NCI-H82 (cell line): Measurements from ENCODE around the gene GPC1.
A peak's percentile ranks its signal among the peaks of the same experiment; 100 is the strongest.

Experiments used
- DNase-seq: peaks from one replicate; lab custom pipeline; 2025; lab: John Stamatoyannopoulos, UW

GPC1 gene

DNA sequence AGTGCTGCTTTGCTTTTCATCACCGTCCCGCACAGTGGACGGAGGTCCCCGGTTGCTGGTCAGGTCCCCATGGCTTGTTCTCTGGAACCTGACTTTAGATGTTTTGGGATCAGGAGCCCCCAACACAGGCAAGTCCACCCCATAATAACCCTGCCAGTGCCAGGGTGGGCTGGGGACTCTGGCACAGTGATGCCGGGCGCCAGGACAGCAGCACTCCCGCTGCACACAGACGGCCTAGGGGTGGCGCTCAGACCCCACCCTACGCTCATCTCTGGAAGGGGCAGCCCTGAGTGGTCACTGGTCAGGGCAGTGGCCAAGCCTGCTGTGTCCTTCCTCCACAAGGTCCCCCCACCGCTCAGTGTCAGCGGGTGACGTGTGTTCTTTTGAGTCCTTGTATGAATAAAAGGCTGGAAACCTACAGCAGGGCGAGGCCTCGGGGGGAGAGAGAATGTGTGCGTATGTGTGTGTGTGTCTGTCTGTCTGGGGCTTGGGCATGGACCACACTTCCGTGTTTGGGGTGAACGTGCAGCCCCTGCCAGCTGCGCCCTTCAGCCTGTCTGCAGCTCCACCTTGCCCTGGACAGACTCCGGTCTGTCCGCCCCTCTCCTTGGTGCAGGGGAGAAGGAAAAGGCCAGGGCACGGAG lies 32.3 kb downstream of the GPC1 start:
- DNase-seq: no peak

DNA sequence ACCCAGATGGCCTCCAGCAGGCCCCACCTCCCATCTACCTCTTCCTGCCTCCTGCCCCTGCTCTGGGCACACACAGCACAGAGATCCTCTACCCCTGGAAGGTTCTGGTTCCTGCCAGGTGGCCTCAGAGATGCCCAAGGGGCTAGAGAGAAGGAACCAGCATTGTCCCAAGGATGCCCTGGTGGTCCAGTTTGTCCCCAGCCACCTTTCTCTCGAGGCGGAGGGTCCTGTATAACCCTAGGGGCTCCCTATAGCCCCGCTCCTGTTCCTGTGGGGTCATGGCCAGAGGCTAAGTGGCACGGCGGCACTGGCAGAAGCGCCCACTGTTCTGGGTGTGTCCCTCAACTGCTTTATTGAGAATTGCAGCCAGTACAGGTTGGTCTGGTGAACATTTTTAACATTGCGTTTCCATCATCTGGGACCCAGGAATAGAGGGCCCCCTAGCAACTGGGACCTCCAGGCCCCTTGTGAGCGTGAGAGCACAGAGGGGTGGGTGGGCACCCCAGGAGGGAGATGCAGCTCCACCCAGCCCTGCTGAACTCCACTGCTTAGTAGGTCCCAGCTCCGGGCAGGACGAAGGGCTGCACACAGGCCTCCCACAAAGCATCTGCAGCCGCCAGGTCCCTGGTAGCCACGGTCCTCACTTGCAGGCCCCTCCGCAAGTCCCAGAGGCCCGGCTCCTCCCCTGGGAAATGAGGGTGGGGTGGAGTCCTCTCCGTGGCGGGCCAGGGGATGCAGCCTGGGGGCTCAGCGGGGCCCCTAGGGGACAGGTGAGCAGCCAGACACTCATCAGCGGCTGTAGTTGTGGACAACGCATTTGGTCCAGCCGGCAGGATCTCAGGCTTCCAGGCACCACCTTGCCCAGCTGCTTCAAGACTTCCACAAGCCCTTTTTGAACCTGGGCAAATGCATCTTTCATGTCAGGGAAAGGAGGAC lies 33.1 kb downstream of the GPC1 start:
- DNase-seq: no peak

DNA sequence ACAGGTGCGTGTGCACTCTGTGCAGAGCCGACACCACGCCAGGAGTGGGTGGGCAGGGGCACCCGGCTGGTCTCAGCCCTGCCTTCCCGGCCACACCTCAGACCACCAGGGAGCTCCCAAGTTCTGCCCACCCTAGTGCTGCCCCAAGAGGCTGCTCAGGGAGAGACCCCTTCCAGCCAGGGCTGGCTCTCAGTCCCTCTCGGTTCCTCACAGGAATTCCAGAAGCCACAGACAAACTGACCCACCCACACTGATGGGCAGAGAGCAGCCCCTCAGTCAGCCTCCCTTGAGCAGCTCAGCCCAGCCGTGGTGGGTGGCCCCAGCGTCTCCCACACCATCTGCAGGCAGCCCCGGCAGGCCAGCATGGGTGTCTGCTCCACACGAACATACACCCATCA lies 33.8 kb downstream of the GPC1 start:
- no peak for DNase-seq

DNA sequence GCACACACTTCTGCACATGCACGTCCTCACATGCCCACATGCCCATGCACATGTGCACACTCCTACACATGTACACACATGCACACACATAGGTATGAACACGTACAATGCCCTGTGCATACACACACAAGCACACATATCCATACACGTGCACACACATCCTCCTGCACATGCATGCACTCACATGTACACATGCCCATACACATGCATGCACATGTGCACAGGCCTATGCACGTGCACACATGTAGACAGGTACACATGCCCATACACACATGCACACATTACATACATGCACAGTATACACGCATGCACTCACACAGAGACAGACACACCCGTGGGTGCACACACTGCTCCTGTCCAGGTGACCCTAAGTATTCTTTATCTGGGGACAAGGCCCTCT lies 34.3 kb downstream of the GPC1 start:
- no peak for DNase-seq

DNA sequence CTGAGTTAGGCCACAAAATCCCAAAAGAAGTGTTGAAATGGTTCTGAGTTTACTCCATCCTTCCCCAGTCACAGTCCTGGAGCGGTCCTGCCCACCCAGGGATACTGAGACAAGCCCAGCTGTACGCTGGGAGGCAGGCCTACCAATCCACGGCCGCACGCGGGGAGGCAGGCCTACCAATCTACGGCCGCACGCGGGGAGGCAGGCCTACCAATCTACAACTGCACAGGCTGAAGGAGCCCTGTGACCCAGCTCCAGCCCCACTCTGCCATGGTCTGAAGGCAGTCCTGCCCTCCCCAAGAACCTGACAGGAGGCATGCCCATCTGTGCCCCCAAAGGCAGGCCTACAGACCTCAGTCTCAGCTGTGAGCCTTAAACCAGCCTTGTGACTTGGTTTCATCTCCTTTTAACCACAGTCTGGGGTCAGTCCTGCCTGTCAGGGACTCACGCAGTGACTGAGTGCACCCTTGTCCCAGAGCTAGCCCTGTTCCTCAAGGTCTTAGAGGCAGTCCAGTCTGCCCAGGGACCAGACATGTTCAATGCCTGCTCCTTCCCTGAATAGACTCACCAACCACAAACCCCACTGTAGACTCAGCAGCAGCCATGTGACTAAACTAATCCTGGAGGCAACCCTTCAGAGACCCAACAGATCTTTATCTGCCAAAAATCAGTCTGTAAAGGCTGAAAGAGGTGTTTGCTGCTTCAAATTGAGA lies 36.8 kb downstream of the GPC1 start:
- no peak for DNase-seq

DNA sequence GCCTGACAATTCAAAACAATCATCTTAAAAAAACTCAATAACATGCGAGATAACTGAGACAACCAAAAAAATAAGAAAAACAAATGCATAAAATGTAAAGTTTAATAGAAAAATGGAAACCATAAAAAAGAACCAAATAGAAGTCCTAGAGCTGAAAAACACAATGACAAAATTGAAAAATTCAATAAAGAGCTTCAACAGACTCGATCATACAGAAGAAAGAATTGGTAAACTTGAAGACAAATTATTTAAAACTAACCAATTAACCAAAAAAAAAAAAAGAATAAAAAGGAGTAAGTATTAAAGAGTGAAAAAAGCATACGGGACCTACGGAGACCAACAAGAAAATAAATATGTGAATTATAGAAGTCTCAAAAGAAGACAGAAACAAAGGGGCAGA lies 37.7 kb downstream of the GPC1 start:
- DNase-seq: no peak

DNA sequence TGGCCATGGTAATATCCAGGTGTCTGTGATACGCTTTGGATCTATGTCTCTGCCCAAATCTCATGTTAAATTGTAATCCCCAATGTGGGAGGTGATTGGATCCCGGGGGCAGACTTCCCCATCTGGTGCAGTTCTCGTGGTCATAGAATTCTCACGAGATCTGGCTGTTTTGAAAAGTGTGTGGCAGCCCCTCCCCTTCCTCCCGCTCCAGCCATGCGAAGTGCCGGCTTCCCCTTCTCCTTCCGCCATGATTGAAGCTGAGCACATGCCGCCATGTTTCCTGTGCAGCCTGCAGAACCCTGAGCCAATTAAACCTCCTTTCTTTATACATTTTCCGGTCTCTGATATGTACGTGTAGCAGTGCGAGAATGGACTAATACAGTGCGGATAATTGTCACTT lies 42.5 kb downstream of the GPC1 start:
- DNase-seq: peak; percentile 38

DNA sequence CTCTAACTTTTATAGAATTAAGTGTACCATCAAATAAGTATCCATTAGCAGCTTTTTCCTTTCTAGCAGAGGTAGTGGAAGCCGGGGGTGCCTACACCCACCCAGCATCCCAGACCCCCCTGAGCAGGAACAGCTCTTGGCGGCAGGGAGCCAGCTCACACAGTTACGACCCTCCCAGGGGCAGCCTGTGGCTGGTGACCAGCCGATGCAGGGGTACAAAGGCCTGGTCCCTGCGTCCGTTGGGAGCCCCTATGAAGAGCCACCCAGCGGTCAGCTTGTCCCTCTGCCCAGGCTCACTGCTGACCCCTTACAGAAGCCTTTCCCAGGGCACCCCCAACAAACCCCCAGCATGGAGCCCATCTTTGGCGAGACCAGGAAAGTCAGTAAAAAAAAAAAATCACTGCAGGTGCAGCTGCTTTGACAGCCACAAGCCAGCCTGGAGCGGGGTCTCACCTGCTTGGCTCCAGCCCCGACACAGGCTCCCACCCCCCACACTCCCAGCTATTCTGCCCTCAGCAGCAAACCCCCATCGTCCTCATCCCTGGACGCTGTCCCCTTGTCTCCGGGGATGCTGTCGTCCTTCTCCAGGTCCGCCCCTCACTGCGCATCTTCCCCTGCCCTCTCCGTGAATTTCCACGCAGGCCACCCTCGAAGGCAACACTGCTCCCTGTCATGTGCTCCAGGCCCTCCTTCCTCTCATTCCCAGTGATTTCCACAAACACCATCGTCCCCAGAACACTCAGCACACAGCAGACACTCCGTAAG lies 43.1 kb downstream of the GPC1 start:
- DNase-seq: no peak

DNA sequence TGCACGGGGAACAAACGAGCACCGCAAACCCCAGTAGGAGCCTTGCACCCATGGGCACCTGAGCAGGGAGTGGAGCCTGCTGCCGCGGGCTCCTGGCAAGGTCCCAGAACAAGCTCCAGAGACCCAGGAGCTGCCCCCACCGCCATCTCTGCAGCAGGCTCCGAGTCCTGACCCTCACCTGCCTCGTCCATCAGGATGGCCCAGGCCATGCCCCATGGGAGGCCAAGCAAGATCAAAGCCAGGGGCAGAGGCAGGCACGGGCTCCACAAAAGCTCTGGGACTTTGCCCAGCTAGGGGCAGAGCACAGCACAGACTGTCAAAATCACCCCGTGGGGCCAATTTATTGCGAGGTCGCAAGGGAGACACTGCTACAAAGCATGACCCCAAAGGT lies 43.6 kb downstream of the GPC1 start:
- DNase-seq: no peak

DNA sequence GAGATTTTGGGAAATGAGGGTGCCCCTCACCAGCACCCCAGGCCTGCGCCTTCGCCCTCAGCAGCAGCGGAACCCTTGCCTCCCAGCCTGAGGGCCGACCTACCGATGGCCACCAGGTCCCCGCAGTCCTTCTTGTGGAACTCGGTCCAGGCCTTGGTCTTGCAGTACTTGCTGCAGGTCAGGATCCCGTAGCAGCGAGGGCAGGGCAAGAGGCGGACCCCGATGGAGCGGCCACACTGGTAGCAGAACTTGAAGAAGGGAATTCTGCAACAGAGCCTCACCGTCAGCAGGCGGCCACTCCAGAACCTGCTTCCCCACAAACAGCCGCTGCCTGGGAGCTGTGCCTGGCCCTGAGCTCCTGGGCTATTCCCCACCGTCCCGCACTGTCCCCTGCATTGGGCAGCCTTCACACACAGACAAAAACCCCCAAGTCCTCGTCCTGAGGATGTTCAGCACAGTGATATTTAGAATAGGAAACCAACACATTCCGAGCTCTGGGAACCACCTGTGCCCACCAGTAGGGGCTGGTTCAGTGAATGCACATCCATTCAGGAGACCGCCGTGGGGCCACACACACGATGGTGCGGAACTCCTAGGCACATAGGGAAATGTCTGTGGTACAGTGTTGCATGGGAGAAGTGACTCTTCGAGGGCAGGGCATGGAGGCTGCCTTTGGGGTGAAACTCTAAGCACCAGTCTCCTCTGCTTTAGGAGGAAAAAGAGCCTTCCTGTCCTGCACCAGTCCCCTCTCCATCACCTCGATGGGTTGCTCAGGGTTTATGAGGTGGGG lies 45.6 kb downstream of the GPC1 start:
- no peak for DNase-seq

DNA sequence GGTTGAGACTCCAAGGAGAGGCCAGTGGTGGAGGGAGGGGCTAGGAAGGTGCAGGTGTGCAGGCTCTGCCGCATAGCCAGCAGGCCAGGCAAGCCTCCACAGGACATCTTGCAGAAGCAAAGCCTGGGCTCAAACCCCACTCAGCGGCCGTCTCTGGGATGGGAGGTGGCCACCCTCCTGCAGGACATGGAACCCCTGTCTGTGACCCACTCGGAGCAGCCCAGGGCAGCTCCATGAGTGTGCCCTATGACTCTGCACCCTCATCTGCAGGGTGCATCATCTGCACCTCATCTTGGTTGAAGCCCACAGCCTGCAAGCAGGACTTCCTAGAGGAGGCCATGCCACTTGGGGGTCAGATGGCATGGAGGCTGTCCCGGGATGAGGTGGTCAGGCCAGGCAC lies 46.3 kb downstream of the GPC1 start:
- DNase-seq: no peak

DNA sequence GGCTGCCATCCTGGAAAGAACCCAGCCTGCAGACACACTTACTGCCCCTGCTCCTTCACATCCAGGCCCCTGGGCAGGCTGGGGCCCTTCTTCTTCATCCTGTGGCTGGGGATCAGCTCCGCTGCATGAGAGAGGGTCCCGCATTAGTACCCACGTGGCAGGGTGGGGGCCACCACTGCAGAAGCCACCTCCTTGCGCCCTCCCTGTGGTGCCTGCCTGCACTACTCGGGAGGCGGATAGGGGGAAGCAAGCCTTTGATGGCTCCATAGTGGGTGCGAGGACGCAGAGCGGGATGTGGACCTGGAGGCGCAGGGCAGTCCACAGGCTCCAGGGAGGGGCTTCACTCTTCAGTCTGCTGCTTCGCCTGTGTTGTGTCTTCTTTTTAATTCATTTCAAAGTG lies 46.7 kb downstream of the GPC1 start:
- DNase-seq: no peak

DNA sequence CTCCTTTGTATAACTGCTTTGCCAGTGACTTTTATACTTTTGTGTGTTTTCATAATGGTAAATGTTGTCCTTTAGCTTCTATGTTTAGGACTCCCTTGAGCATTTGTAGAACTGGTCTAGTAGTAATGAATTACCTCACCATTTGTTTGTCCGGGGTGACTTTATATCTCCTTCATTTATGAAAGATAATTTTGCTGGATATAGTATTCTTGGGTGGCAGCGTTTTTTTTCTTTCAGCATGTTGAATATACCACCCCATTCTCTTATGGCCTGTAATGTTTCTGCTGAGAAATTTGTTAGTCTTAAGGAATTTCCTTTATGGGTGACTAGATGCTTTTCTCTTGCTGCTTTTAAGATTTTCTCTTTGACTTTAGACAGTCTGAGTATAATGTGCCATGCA lies 56.0 kb downstream of the GPC1 start:
- no peak for DNase-seq

DNA sequence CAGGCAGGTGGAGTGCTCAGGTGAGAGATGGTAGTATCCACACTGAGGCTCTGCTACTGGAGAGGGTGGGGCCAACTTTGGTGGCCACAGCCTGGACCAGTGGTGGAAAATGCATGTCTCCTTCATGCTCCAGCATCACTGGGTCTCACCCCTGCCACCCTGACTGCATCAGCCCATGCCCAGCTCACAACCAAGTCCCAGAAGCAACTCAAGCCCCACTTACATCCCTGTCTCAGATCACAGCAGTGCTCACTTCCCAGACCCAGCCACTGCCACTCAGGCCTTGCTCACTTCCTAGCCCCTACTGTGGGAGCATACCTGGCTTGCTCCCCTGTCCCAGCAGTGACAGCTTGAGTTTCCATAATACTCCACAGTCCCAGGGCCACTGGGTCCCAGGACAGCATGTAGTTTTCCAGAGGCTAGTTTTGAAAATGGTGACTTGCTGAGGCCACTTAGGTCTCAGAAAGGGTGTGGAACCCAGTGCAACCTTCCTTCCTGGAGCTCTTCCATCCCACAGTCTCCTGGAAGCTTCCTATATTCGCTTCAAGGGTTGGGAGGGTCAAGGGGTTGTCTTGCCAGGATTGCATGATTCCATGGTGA lies 58.8 kb downstream of the GPC1 start:
- no peak for DNase-seq

DNA sequence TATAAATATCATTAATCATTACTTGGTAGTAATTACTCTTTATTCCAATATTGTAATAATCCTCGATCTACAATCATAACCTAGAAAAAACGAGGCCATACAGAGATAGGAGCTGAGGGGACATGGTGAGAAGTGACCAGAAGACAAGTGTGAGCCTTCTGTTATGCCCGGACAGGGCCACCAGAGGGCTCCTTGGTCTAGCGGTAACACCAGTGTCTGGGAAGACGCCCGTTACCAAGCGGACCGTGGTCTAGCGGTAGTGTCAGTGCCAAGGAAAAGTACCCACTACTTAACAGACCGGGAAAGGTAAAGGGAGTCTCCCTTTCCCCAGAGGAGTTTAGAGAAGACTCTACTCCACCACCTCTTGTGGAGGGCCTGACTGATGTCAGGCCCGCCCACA lies 59.5 kb downstream of the GPC1 start:
- DNase-seq: peak; percentile 10

DNA sequence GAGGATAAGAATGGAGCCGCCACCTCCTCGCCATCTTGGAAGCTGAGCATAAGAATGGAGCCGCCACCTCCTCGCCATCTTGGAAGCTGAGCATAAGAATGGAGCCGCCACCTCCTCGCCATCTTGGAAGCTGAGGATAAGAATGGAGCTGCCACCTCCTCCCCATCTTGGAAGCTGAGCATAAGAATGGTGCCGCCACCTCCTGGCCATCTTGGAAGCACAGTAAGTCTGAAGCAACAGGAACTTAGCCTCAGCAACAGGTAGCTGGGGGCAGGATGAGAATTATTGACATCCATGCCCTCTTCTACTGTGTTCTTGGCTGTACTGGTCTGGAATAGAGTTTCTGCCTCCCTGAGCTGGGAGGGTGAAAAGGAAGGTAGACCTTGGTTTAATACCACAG lies 61.6 kb downstream of the GPC1 start:
- peak; percentile 35 for DNase-seq

DNA sequence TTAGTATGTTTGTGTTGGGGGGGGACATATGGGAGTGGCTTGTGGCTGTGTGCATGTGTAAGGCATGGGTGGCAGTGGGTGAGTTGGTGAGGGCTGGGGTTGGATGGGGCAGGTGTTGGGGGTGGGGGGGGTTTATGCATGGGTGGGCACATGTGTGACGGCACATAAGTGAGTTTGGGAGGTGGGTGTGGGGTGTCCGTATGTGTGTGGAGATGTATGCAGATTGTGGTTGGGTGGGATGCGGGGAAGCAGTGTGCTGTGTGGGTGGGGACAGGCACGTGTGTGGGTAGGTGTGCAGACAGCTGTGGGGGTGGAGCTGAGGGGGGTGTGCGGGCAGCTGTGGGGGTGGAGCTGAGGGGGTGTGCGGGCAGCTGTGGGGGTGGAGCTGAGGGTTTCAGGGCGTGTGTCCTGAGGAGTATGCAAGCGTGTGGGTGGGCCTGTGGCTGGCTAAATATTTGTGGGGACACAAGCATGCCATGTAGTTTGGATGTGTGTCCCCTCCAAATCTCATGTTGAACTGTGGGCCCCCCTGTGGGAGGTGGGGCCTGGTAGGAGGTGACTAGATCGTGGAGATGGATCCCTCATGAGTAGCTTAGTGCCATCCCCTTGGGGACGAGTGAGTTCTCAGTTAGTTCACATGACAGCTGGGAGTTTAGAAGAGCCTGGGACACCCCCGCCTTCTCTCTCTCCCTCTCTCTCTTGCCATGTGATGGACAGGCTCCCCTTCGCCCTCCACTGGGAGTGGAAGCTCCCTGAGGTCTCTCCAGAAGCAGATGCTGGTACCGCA lies 62.9 kb downstream of the GPC1 start:
- DNase-seq: no peak

DNA sequence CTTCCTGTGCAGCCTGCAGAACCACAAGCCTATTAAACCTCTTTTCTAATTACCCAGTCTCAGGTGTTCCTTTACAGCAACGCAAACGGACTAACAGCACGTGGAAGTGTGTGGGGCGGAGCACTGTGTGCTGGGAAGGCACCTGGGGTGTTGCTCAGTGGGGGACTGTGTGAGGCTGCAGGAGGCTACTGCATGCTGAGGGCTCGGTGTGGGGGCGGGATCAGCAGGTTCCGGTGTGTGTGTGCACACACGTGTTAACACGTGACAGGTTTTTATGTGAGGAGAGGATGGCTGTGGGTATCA lies 63.4 kb downstream of the GPC1 start:
- no peak for DNase-seq

DNA sequence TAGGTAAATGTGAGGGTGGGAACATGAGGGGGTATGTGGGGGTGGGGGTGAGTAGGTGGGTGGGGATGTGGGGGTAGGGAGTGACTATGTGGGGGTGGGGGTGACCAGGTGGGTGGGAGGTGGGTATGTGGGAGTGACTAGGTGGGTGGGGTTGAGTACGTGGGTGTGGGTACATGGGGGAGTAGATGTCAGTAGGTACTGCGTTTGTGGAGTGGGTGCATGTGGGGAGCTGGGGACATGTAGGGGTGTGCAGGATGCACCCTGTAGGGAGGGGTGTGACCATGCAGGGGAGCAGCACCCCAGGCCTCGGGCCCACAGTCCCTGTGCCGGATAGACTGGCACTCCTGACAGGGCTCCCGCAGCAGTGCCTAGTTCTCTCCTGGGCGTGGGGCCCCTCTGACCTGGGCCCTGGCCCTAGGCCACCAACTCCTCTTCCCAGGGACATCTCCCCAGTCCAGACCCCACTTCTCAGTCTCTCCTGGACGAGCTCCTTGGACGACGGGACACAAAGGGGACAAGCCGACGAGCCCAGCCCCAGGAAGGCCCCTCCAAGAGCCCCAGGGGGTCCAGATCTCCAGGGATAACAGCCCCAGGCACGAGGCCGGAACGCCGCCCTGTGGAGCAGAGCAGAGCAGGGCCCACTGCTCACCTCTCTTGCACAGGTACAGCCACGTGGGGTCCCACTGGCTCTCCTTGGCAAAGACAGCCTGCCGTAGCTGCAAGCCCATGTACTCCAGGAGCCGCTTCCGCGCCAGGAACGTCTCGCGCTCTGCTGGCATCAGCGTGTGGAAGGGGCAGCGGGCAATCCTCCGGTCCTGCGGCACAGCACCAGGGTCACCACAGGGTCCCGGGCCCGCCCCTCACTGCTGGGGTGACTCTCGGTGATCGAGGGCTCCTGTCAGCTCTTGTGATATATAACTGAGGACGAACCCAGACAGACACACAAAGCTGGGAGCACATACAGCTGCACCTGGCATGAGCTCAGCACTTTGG lies 64.1 kb downstream of the GPC1 start:
- DNase-seq: no peak
